SK-N-MC (cell line): Measurements from ENCODE around the gene GPR17.

Experiments
- DNase-seq: peaks from one replicate; pipeline ENCODE4 v3.0.0-alpha.2; 2011; ENCODE audit warnings: low read depth, low spot score
- H3K27ac ChIP-seq: fragments of 200-600 bp; sonication (generic); 2 replicates; pipeline ENCODE4 v1.5.1; 2016; ENCODE audit warnings: mixed run types
- H3K36me3 ChIP-seq: fragments of 200-600 bp; sonication (generic); 2 replicates; pipeline ENCODE4 v1.6.1; 2017; ENCODE audit warnings: antibody characterized with exemption, low read length, mixed read lengths; ENCODE audit not compliant: insufficient read depth
- H3K4me3 ChIP-seq: fragments of 200-600 bp; sonication (generic); 2 replicates; pipeline ENCODE4 v1.5.1; 2016
- H3K9ac ChIP-seq: fragments of 200-600 bp; sonication (generic); 2 replicates; pipeline ENCODE4 v1.8.0; 2017; ENCODE audit warnings: mixed run types, mixed read lengths; ENCODE audit not compliant: insufficient read length
- H3K9me3 ChIP-seq: fragments of 200-600 bp; sonication (generic); 2 replicates; pipeline ENCODE4 v1.6.1; 2017; ENCODE audit warnings: low read depth, mild to moderate bottlenecking, antibody characterized with exemption, low read length, moderate library complexity, mixed read lengths
- EZH2 ChIP-seq: fragments of 200-600 bp; sonication (generic); IDR thresholded peaks from one replicate; pipeline ENCODE4 v1.6.1; 2017; ENCODE audit warnings: antibody characterized with exemption
- FOXP2 ChIP-seq: optimal IDR thresholded peaks from 2 replicates; pipeline ENCODE3; 2011; ENCODE audit warnings: mild to moderate bottlenecking, moderate library complexity; ENCODE audit not compliant: insufficient read depth; ENCODE audit errors: extremely low read length, control extremely low read depth
- POLR2AphosphoS5 ChIP-seq: IDR thresholded peaks from 2 replicates; pipeline ENCODE4 v1.6.1; 2012; ENCODE audit warnings: mild to moderate bottlenecking, low read depth, low read length, borderline replicate concordance

GPR17 gene

DNA sequence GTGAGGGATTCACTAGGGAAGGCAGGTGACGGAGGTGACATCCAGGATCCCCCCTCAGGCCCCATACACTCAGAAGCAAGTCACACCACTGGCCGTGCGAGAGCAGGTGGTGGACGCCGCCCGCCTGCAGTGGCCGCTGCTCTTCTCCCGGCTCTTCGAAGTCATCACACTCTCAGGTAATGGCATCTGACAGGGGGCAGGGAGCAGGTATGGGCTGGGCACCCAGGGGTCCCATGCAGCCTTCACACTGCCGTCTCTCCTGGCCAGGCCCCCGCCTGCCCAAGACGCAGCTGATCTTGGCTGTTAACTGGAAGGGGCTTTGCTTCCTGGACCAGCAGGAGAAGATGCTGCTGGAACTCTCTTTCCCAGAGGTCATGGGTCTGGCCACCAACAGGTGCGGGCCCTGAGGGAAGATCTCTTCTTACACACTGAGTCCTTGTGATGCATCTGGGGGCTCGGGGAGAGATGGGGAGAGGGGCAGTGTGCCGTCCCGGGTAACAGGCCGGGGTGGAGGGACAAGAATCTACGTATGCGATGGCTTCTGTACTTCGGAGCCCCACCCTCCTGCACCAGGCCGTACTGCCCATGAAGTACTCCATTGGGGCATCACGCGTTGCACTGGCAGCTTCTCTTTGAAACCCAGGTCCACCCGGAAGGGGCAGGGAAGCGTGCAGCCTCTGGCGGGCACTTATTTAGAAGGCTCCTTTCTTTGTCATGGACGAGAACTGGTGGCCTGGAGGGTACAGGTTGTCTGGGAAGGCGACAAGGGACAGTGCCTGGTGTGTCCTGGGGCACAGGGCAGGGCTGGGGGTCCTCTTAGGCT is 18.8 kb upstream of the GPR17 start:
- Histone ChIP-seq H3K27ac (no peak overlapping the region), H3K9me3 (no peaks in the 10 kb centered on the region), H3K4me3 (no peak overlapping the region), H3K9ac (no peak overlapping the region), H3K36me3 (no peaks in the 10 kb centered on the region)
- TF ChIP-seq EZH2 (no peak), POLR2AphosphoS5 (no peak), FOXP2 (no peak)
- DNase-seq = no peak

DNA sequence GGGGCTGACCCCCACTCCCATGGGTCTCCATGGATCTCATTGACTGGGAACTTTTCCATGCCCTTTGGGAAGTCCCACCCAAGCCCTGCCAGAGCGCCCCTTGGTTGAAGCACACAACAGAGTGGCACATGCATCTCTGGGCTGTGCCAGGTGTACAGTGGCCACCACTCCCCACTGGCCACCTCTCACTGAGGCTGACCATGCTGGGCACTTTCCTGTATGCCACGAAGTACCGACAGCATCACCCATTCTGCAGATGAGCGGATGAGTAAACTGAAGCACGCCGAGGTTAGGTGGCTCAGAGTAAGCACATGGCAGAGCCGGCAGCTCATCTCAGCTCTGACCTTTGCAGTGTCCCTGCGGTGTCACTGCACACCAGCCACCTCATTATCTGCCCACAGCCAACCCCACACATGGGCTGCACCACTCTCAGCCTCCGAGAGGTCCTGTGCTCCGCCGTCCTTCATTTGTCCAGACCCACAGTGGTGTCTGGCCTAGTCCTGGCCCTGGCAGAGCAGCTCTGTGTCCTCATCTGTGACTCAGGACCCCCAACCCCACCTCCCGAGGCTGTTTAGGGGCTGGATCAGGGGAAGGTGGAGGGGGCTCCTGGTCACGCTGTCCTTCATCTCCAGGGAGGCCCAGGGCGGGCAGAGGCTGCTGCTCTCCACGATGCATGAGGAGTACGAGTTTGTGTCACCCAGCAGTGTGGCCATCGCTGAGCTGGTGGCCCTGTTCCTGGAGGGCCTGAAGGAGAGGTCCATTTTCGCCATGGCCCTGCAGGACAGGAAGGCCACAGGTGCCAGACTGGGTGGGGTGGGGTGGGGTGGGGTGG is 18.0 kb upstream of the GPR17 start:
- H3K27ac ChIP-seq = no peak overlapping the region
- no peak for DNase-seq

DNA sequence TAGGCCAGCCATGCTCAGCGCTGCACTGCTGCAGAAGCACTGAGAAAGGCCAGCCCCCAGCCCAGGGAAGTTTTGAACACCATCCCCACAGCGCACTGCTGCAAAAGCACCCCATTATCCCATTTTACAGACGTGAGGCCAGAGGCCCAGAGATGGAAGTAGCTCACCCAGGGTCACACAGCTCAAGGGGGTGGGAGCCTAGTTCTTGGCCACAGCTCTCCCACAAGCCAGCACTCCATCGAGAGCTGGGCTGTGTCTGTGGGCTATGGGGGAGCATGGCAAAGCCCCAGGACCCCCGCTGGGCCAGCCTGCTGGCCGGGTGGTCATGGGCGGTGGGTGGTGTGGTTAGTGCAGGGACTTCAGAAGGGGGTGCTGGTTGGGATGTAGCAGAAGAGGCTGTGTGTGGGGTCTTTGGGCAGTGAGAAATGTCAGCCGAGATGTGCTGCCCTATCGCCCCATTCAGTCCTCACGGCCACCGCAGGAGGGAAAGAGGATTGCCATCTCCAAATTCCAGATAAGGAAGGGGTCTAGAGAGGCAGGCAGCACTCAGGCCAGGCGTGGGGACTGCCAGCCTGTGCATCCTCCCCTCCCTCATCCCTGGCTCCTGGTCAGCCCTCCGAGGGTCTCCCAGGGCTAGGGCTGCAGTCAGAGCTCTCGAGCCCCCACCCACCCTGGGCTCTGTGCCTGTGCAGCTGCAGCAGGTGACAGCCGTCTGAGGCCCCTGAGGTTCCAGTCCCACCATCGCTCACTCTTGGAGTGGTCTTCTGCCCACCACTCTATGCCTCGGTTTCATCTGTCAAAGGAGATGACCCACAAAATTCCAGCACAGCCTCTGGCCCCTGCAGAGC is 17.0 kb upstream of the GPR17 start:
- no peak for TF ChIP-seq EZH2
- no peak for TF ChIP-seq POLR2AphosphoS5
- TF ChIP-seq FOXP2 = no peak
- no peak for DNase-seq
- Histone ChIP-seq H3K9me3 (no peaks in the 10 kb centered on the region), H3K9ac (no peak overlapping the region), H3K27ac (no peak overlapping the region), H3K4me3 (no peak overlapping the region), H3K36me3 (no peaks in the 10 kb centered on the region)

More for the DNA sequence above, 18.0 kb upstream of the GPR17 start:
- Histone ChIP-seq H3K4me3 (no peak overlapping the region), H3K9ac (no peak overlapping the region), H3K9me3 (no peaks in the 10 kb centered on the region), H3K36me3 (no peaks in the 10 kb centered on the region)
- TF ChIP-seq EZH2 (no peak), POLR2AphosphoS5 (no peak), FOXP2 (no peak)

DNA sequence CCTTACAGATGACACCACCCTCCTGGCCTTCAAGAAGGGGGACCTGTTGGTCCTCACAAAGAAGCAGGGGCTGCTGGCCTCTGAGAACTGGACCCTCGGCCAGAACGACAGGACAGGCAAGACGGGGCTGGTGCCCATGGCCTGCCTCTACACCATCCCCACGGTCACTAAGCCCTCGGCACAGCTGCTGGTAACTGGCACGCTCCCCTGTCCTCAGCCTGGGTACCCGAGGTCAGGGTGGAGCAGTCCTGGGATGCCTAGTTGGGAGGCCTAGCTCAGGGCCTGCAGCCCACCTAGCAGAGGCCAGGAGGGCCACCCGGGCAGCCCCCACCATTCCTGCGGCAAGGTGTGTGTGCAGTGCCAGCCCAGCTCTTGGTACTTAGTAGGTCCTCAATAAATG is 16.3 kb upstream of the GPR17 start:
- H3K9ac ChIP-seq = no peak overlapping the region
- no peaks in the 10 kb centered on the region for H3K9me3 ChIP-seq
- TF ChIP-seq POLR2AphosphoS5 (no peak), FOXP2 (no peak), EZH2 (no peak)
- no peaks in the 10 kb centered on the region for H3K36me3 ChIP-seq
- no peak overlapping the region for H3K4me3 ChIP-seq
- no peak for DNase-seq
- no peak overlapping the region for H3K27ac ChIP-seq

DNA sequence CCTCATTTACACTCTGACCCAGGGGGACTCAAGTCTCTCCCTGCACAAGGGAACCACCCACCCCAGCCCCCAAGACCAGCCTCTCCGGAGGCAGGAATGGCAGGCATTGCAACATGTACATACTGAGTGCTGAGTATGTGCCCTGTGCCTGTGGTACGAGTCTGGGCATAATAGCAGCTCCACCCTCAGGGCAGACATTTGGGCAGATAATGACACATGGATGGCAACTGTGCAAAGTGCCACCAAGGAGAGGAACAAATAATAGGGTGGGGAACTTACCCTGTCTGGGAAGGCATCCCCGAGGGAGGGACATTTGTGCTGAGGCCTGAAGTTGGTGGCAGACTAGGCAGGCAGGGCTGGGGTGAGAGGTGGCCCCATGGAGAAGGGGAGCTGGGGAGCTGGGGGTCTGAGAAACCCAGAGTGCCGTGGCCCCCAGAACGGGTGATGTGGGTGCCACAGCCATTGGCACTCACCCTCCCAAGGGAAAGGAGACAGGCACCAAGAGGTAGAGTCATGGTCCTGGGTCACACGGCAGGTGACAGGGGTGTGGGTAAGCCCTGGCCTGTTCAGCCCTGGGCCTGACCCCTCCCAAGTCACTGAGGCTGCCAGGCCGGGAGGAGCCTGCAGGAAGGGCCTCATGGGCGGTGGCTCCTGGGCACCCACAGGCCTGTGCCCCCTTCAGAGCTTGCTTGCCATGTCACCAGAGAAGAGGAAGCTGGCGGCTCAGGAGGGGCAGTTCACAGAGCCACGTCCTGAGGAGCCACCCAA is 15.7 kb upstream of the GPR17 start:
- Histone ChIP-seq H3K9ac (no peak overlapping the region), H3K27ac (no peak overlapping the region), H3K36me3 (no peaks in the 10 kb centered on the region), H3K4me3 (no peak overlapping the region), H3K9me3 (no peaks in the 10 kb centered on the region)
- DNase-seq = no peak
- TF ChIP-seq POLR2AphosphoS5 = no peak
- no peak for TF ChIP-seq EZH2
- no peak for TF ChIP-seq FOXP2

DNA sequence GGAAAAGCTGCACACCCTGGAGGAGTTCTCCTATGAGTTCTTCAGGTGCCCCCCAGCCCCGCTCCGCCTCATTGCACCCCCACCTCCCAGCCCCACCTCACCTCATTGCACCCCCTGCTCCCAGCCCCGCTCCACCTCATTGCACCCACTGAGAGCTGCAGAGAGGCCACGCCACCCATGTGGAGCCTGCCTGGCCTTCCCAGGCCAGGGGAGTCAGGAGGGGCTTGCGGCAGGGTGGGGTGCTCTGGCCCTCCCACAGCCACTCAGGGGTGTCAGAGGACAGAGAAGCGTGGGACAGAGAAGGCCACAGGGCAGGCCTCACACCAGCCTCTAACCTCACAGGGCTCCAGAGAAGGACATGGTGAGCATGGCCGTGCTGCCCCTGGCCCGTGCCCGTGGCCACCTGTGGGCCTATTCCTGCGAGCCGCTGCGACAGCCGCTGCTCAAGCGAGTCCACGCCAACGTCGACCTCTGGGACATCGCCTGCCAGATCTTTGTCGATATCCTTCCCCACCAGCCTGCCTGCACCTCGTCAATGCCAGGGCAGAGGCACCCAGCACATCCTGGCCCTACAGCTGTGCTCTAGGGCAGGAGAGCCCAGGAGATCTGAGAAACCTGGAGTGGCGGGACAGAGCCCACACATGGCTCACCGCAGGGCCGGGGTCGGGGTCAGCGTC is 15.0 kb upstream of the GPR17 start:
- no peaks in the 10 kb centered on the region for H3K36me3 ChIP-seq

DNA sequence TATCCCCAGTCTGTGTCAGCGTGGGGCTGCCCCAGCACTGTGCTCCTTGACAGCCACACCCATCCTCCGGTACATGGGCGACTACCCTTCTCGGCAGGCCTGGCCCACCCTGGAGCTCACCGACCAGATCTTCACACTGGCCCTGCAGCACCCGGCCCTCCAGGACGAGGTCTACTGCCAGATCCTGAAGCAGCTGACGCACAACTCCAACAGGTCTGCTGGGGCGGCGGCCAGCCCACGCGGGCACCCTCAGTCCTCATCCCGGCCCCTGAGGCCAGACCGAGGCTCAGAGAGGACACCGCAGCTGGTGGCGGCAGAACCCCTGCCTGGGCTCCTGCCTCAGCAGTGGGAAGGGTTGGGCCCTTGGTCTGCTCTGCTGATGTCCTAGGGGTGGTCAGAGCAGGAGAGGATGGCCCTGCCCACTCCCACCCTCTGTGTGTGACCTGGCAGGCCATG is 14.4 kb upstream of the GPR17 start:
- no peaks in the 10 kb centered on the region for H3K36me3 ChIP-seq
- DNase-seq = no peak
- no peaks in the 10 kb centered on the region for H3K9me3 ChIP-seq
- H3K27ac ChIP-seq = no peak overlapping the region
- no peak overlapping the region for H3K9ac ChIP-seq
- no peak overlapping the region for H3K4me3 ChIP-seq
- TF ChIP-seq EZH2 = no peak
- TF ChIP-seq FOXP2 = no peak
- TF ChIP-seq POLR2AphosphoS5 = no peak

More for the DNA sequence above, 15.0 kb upstream of the GPR17 start:
- H3K4me3 ChIP-seq = no peak overlapping the region
- no peak overlapping the region for H3K9ac ChIP-seq
- no peaks in the 10 kb centered on the region for H3K9me3 ChIP-seq
- no peak for DNase-seq
- H3K27ac ChIP-seq = no peak overlapping the region
- no peak for TF ChIP-seq EZH2
- no peak for TF ChIP-seq POLR2AphosphoS5
- no peak for TF ChIP-seq FOXP2
